Fibroblast of skin of scalp (primary cell): ENCODE results near the gene CACHD1.
A peak's percentile ranks its signal among the peaks of the same experiment; 100 is the strongest.
"Not testable (repeated sequence)": the region's sequence is repeated elsewhere in the genome, so short reads cannot be mapped to it uniquely, and the experiment has no call there.

Experiments used
- DNase-seq: peaks from one replicate; pipeline ENCODE4 v3.0.0-alpha.2; 2013

CACHD1 gene

GRCh38 chr1:64497088-64497883, 27.4 kb downstream of the CACHD1 start:
- DNase-seq: peak; percentile 40

GRCh38 chr1:64498325-64498724, 28.4 kb downstream of the CACHD1 start:
- DNase-seq: no peak

- DNase-seq: no peak
Measured at GRCh38 chr1:64499011-64499410, 29.1 kb downstream of the CACHD1 start.

GRCh38 chr1:64499966-64500365, 30.0 kb downstream of the CACHD1 start:
- no peak for DNase-seq

- DNase-seq: no peak
Measured at GRCh38 chr1:64502083-64502482, 32.2 kb downstream of the CACHD1 start.

- DNase-seq: no peak
Measured at GRCh38 chr1:64502931-64503330, 33.0 kb downstream of the CACHD1 start.

- no peak for DNase-seq
Measured at GRCh38 chr1:64505232-64505943, 35.5 kb downstream of the CACHD1 start.

GRCh38 chr1:64505944-64506655, 36.2 kb downstream of the CACHD1 start:
- DNase-seq: no peak

GRCh38 chr1:64508629-64509028, 38.7 kb downstream of the CACHD1 start:
- no peak for DNase-seq

- no peak for DNase-seq
Measured at GRCh38 chr1:64511044-64511443, 41.1 kb downstream of the CACHD1 start.

- not testable (repeated sequence) for DNase-seq
Measured at GRCh38 chr1:64512206-64512605, 42.3 kb downstream of the CACHD1 start.

- no peak for DNase-seq
Measured at GRCh38 chr1:64513545-64513944, 43.6 kb downstream of the CACHD1 start.

GRCh38 chr1:64514197-64514765, 44.4 kb downstream of the CACHD1 start:
- DNase-seq: peak; percentile 92

- peak; percentile 79 for DNase-seq
Measured at GRCh38 chr1:64515427-64515826, 45.5 kb downstream of the CACHD1 start.

GRCh38 chr1:64516301-64516700, 46.4 kb downstream of the CACHD1 start:
- DNase-seq: no peak

- peak; percentile 89 for DNase-seq
Measured at GRCh38 chr1:64516803-64517568, 47.1 kb downstream of the CACHD1 start.

GRCh38 chr1:64517640-64518039, 47.7 kb downstream of the CACHD1 start:
- DNase-seq: no peak

GRCh38 chr1:64518692-64519481, 49.0 kb downstream of the CACHD1 start:
- no peak for DNase-seq

GRCh38 chr1:64519901-64520300, 50.0 kb downstream of the CACHD1 start:
- peak; percentile 82 for DNase-seq

GRCh38 chr1:64522740-64523139, 52.8 kb downstream of the CACHD1 start:
- no peak for DNase-seq
